MG63 (cell line): ENCODE results near the gene PANX3. TPM values are rescaled to one million over a fixed set of nuclear protein-coding genes. Genes with fewer than 3 reads are reported as not detected.

ENCODE experiments used
- total RNA-seq: library from RNA; depleted of rRNA; stranded (reverse); fragments of >200 nt; shearing (Covaris generic); gene quantifications from 2 replicates; pipeline ENCODE4 v1.2.3, GENCODE V29; 2014; ENCODE audit warnings: low replicate concordance; rRNA removed

The PANX3 gene
- total RNA-seq, 1 experiment from 2014 or later, result not detected

Other genes with a start within 250 kb of the PANX3 start
- gene OR8B2, start 226.9 kb upstream of the PANX3 start, total RNA-seq, result not detected in 2 replicates
- gene OR8B3, start 212.4 kb upstream of the PANX3 start, total RNA-seq, result not detected in 2 replicates
- not detected in 2 replicates for gene OR8B4, start 186.6 kb upstream of the PANX3 start, total RNA-seq
- gene OR8B8, start 165.7 kb upstream of the PANX3 start, total RNA-seq, result not detected in 2 replicates
- gene OR8B12, start 67.8 kb upstream of the PANX3 start, total RNA-seq, result not detected in 2 replicates
- gene OR8A1, start 41.4 kb upstream of the PANX3 start, total RNA-seq, result not detected in 2 replicates
- 13.2 and 24.9 TPM in 2 replicates for gene TBRG1, start 11.4 kb downstream of the PANX3 start, total RNA-seq
- 2.8 and 4.6 TPM in 2 replicates for gene SIAE, start 62.3 kb downstream of the PANX3 start, total RNA-seq
- gene SPA17, start 62.5 kb downstream of the PANX3 start, total RNA-seq, result 19.0 and 32.4 TPM in 2 replicates
- 0.23 TPM in 1 of 2 replicates, not detected in the other for gene NRGN, start 128.5 kb downstream of the PANX3 start, total RNA-seq
- gene VSIG2, start 140.8 kb downstream of the PANX3 start, total RNA-seq, result not detected in 2 replicates
- not detected in 2 replicates for gene ESAM, start 150.9 kb downstream of the PANX3 start, total RNA-seq
- gene MSANTD2, start 189.0 kb downstream of the PANX3 start, total RNA-seq, result 8.2 and 14.8 TPM in 2 replicates